Mucosa of descending colon (tissue), 3 donors: ENCODE results near the gene MGAT3. TPM values are rescaled to one million over a fixed set of nuclear protein-coding genes. Genes with fewer than 3 reads are reported as not detected.
A peak's percentile ranks its signal among the peaks of the same experiment; 100 is the strongest.

Source experiments
- ATAC-seq: fragments of 200-7000 bp; cut with Tn5 transposase; one replicate; pipeline ENCODE4 v1.9.1; 2020; ENCODE audit warnings: mild to moderate bottlenecking, moderate library complexity
- DNase-seq, 3 donors: peaks; one replicate each; pipeline ENCODE4 v3.0.0-alpha.2; 2020
- H3K36me3 ChIP-seq: fragments of 200-600 bp; one replicate; pipeline ENCODE4 v1.8.0; 2021; ENCODE audit warnings: low read depth, mild to moderate bottlenecking
- H3K4me1 ChIP-seq: fragments of 200-600 bp; one replicate; pipeline ENCODE4 v1.8.0; 2021; ENCODE audit warnings: low read depth, mild to moderate bottlenecking
- H3K4me3 ChIP-seq: fragments of 200-600 bp; one replicate; pipeline ENCODE4 v1.8.0; 2021; ENCODE audit warnings: mild to moderate bottlenecking
- H3K9me3 ChIP-seq: fragments of 200-600 bp; one replicate; pipeline ENCODE4 v1.8.0; 2021; ENCODE audit warnings: mild to moderate bottlenecking
- intact Hi-C, 2 donors: fragments of 100-400 bp; cut with DNase I in 1 of 2; cut with micrococcal nuclease in 1 of 2; formaldehyde crosslinking; loops; one replicate each; pipeline versions ENCODE4 v1.11.0 to v1.11.1; 2022; cut with DNase I, micrococcal nuclease
- total RNA-seq, 3 donors: library from RNA; stranded (reverse); fragmentation: NEBNext Ultra II Directional in 2 of 3; extraction: Animal tissue kit (Norgen Biotek cat#: 25700) in 2 of 3; gene quantifications; one replicate each; pipeline versions ENCODE4 v1.2.1 to v1.2.4, GENCODE V29; 2021 to 2023
- TF ChIP-seq, protein P1 (sequence below): fragments of 200-600 bp; IDR thresholded peaks from one replicate; pipeline ENCODE4 v1.8.0; 2022; ENCODE audit warnings: antibody characterized with exemption, mild to moderate bottlenecking
- donor health status: DM: no; HTN: no; CAD: no; lungs with moderate emphysema.
- donor health status: DM: no; HTN: no; CAD: no.
- donor health status: DM: no; HTN: yes; CAD: no.

MGAT3 gene
- total RNA-seq, 3 donors from 2014 or later = 5.1 to 8.5 (median 6.5) TPM

DNA sequence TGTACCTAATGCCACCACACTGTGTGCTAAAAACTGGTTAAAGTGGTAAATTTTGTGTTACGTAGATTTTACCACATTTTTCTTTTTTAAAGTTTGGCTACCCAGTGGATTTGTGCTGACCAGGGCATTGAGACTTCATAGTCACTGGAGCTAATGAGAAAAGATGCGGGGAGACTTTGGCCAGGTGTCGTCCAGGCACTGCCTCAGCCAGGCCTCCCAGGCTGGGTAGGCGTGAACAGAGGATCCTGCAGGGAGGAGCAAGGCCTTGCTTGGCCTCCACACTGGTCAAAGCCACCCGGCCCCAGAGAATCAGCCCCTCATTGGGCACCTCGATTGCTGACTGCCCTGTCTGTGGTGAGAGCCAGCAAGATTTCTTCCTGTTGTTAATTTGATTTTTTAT lies 13.4 kb upstream of the MGAT3 start:
- no peaks in the 10 kb centered on the region for H3K9me3 ChIP-seq
- TF ChIP-seq, protein P1, sequence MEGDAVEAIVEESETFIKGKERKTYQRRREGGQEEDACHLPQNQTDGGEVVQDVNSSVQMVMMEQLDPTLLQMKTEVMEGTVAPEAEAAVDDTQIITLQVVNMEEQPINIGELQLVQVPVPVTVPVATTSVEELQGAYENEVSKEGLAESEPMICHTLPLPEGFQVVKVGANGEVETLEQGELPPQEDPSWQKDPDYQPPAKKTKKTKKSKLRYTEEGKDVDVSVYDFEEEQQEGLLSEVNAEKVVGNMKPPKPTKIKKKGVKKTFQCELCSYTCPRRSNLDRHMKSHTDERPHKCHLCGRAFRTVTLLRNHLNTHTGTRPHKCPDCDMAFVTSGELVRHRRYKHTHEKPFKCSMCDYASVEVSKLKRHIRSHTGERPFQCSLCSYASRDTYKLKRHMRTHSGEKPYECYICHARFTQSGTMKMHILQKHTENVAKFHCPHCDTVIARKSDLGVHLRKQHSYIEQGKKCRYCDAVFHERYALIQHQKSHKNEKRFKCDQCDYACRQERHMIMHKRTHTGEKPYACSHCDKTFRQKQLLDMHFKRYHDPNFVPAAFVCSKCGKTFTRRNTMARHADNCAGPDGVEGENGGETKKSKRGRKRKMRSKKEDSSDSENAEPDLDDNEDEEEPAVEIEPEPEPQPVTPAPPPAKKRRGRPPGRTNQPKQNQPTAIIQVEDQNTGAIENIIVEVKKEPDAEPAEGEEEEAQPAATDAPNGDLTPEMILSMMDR = no peak
- H3K4me3 ChIP-seq = no peak overlapping the region
- intact Hi-C loops = no loop called here
- ATAC-seq (no peak), DNase-seq (no peak)
- H3K4me1 ChIP-seq = peaks cover 8% of the 10 kb centered on the region
- no peaks in the 10 kb centered on the region for H3K36me3 ChIP-seq

DNA sequence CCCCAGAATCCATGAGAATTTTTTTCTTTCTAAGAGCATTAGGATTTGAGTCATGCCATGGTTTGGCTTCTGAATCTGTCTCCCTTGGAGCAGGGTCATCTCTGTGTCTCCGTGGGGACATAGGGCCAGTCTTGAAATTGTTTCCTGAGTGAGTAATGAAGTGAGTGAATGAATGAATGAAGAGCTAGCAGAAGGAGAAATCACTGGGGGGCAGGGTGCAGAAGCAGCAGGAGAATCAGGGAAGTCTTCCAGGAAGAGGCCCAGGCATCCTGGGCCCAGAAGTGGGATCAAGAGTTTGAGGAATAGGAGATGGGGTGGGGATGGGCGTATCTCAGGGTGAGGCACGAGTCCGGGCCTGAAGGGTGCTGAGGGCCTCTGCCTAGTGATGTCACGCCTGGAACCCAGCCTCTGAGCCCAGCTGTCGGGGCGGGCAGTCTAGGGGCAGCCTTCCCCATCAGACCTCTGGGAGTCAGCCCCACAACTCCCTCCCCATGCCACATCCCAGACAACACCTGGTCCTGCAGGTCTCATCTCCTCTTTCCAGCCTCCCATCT lies 12.5 kb upstream of the MGAT3 start:
- intact Hi-C loops = no loop called here
- H3K9me3 ChIP-seq = no peaks in the 10 kb centered on the region
- H3K4me3 ChIP-seq = no peak overlapping the region
- no peaks in the 10 kb centered on the region for H3K36me3 ChIP-seq
- DNase-seq = no peak
- peaks cover 8% of the 10 kb centered on the region for H3K4me1 ChIP-seq
- ATAC-seq = no peak
- TF ChIP-seq, protein P1 = no peak

DNA sequence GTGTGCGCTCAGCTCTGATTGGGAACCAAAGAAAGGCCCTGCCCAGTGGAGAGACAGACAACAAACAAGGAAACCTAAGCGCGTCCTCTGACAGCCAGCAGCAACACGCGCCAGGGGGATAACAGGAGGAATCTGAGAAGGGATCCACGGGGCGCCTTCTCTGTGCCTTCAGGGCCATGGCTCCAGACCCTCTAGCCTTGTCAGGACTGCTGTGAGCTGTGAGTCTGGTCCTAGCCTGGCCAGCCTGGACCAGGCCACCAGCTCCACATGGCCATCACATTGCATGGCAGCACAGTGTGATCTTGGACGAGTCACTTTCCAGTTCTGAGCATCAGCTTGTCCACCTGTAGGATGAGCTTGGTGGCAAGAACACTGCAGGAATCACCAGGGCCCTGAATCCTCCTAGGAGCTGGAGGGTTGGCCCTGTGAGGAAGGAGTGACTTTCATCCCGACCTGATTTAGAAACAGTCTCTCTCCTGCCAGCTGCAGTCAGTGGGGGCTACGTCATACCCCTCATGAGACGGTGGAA lies 11.8 kb upstream of the MGAT3 start:
- no peak for DNase-seq
- TF ChIP-seq, protein P1 = no peak
- peaks cover 8% of the 10 kb centered on the region for H3K4me1 ChIP-seq
- H3K9me3 ChIP-seq = no peaks in the 10 kb centered on the region
- ATAC-seq = no peak
- no peak overlapping the region for H3K4me3 ChIP-seq
- no peaks in the 10 kb centered on the region for H3K36me3 ChIP-seq
- intact Hi-C loops = no loop called here

DNA sequence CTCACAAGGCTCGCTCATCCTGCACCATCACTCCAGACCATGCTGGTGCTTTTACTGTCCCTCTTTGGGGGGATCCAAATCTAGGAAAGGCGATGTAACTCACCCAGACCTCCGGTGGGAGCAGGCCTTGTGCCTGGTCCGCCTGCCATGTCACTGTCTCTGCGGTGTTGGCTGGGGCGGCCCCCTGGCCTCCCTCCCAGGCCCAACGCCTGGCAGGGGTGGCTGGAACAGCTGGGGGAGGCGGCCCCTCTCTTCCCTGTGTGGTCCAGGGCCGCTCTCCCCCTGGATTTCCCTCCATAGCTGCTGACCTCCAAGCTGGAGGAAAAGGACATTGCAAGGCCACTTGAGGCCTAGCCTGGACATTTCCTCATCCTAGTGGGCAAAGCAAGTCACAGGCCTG lies 11.1 kb upstream of the MGAT3 start:
- intact Hi-C loops = no loop called here
- Histone ChIP-seq H3K4me3 (no peak overlapping the region), H3K9me3 (no peaks in the 10 kb centered on the region), H3K4me1 (peaks cover 8% of the 10 kb centered on the region), H3K36me3 (no peaks in the 10 kb centered on the region)
- DNase-seq (no peak), ATAC-seq (no peak)
- TF ChIP-seq, protein P1 = no peak

DNA sequence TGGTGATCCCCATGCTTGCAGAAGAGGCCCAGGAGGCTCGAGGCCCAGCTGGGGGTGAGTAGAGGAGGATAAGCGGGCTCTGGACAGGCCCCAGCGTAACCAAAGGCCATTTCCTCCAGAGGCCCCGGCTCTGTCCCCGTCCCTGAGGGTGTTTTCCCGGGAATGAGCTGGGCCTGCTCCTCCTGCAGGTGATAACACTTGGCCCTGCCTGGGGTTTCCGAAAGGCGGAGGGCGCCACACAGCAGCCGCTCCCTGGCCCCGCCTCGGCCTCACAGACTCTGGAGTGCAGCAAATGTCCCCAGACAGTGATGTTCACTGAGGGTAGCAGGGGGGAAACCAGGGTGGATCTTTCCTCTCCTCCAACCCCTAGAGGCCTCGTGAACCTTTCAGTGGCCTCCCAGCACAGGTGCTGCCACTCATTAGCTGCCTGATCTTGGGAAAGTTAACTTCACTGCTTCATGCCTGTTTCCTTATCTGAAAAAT lies 10.5 kb upstream of the MGAT3 start:
- no peaks in the 10 kb centered on the region for H3K36me3 ChIP-seq
- no peaks in the 10 kb centered on the region for H3K9me3 ChIP-seq
- ATAC-seq (peak; percentile 69), DNase-seq (peak in 2 of 3 donors; percentile 41 to 58)
- intact Hi-C loops = no loop called here
- H3K4me3 ChIP-seq = no peak overlapping the region
- TF ChIP-seq, protein P1 = no peak
- H3K4me1 ChIP-seq = peaks cover 8% of the 10 kb centered on the region
